ENCODE measurements around the gene SMYD3. TPM values are rescaled to one million over a fixed set of nuclear protein-coding genes. Genes with fewer than 3 reads are reported as not detected.

The SMYD3 gene
- total RNA-seq, 1 donor from 2014 or later = 23.5 TPM

DNA sequence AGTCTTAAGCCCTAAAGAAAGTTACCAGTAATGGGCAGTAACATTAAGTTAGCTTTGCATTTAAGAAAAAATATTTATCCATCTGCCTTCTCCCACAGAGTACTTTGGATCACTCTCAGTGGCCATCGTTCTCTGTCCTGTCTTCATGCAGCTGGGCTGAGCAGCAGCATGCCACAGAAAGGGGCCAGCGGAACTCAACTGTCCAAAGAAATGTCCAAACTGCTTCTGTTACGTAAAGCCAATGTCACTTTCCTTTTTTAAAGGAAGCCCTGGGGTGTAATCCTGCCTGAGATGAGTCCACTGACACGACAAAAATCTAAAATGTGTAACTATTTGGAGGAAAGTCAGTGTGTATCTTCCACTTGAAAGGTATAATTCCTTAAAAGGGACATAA, 291.6 kb downstream of the SMYD3 start:
- no peak overlapping the region for H3K9ac ChIP-seq (ENCODE audit: low read depth in 1 of 3, low read length in 3 of 3)
- H3K9me3 ChIP-seq (ENCODE audit: control insufficient read depth in 3 of 3, low read length in 3 of 3) = no peaks in the 10 kb centered on the region
- no peaks in the 10 kb centered on the region for H3K4me1 ChIP-seq (ENCODE audit: control insufficient read depth in 3 of 3, insufficient read depth in 3 of 3, low read length in 3 of 3)
- H3K27ac ChIP-seq (ENCODE audit: low read depth, low read length) = no peak overlapping the region
- H3K4me3 ChIP-seq (ENCODE audit: low read length in 3 of 3) = no peak overlapping the region
- no peaks in the 10 kb centered on the region for H3K27me3 ChIP-seq (ENCODE audit: control insufficient read depth in 3 of 3, insufficient read depth in 3 of 3, low read length in 3 of 3)
- no peaks in the 10 kb centered on the region for H3K36me3 ChIP-seq (ENCODE audit: control insufficient read depth in 3 of 3, insufficient read depth in 3 of 3, low read length in 3 of 3)

DNA sequence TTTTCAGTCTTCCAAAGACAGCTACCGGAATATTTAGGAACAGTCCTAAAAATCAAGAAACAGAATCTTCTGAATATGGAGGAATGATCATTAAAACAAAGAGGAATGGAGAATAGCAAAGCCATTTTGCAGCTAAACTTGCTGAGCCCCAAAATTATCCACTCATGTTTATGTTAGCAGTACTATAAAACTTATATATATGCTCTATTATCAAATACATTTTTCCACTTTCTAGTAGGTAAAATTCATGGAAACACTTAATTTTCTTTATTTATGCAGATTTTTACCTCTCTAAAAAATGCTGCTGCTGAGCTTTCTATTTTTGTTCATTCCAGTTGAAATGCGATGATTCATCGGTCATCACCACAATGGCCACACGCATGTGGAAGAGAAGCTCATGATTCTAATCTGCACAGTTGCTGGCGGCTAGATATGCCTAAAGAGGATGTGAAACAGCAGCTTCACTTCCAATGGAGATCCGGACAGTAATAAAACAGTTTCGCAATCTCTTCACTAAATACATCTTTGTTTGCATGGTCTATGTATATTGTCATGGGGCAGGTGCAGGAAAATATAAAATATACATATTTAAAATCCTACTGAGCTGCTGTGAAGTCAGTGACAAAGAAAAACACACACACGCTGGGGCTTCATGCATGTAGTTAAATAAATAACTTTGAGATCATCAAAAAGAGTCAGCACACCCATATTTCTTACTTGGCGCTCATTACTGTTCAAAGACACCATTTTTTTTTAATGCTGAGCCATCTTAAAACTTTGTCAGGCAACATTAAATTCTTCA, 292.2 kb downstream of the SMYD3 start:
- no peak overlapping the region for H3K27ac ChIP-seq (ENCODE audit: low read depth, low read length)
- no peaks in the 10 kb centered on the region for H3K9me3 ChIP-seq (ENCODE audit: control insufficient read depth in 3 of 3, low read length in 3 of 3)
- no peaks in the 10 kb centered on the region for H3K4me1 ChIP-seq (ENCODE audit: control insufficient read depth in 3 of 3, insufficient read depth in 3 of 3, low read length in 3 of 3)
- no peak overlapping the region for H3K9ac ChIP-seq (ENCODE audit: low read depth in 1 of 3, low read length in 3 of 3)
- no peaks in the 10 kb centered on the region for H3K27me3 ChIP-seq (ENCODE audit: control insufficient read depth in 3 of 3, insufficient read depth in 3 of 3, low read length in 3 of 3)
- H3K36me3 ChIP-seq (ENCODE audit: control insufficient read depth in 3 of 3, insufficient read depth in 3 of 3, low read length in 3 of 3) = no peaks in the 10 kb centered on the region
- no peak overlapping the region for H3K4me3 ChIP-seq (ENCODE audit: low read length in 3 of 3)

- H3K27ac ChIP-seq (ENCODE audit: low read depth, low read length) = no peak overlapping the region
- no peak overlapping the region for H3K9ac ChIP-seq (ENCODE audit: low read depth in 1 of 3, low read length in 3 of 3)
- H3K27me3 ChIP-seq (ENCODE audit: control insufficient read depth in 3 of 3, insufficient read depth in 3 of 3, low read length in 3 of 3) = no peaks in the 10 kb centered on the region
- H3K4me1 ChIP-seq (ENCODE audit: control insufficient read depth in 3 of 3, insufficient read depth in 3 of 3, low read length in 3 of 3) = no peaks in the 10 kb centered on the region
- no peak overlapping the region for H3K4me3 ChIP-seq (ENCODE audit: low read length in 3 of 3)
- no peaks in the 10 kb centered on the region for H3K36me3 ChIP-seq (ENCODE audit: control insufficient read depth in 3 of 3, insufficient read depth in 3 of 3, low read length in 3 of 3)
- H3K9me3 ChIP-seq (ENCODE audit: control insufficient read depth in 3 of 3, low read length in 3 of 3) = no peaks in the 10 kb centered on the region
Observed at GRCh38 chr1:246213947-246214346, 293.1 kb downstream of the SMYD3 start.

DNA sequence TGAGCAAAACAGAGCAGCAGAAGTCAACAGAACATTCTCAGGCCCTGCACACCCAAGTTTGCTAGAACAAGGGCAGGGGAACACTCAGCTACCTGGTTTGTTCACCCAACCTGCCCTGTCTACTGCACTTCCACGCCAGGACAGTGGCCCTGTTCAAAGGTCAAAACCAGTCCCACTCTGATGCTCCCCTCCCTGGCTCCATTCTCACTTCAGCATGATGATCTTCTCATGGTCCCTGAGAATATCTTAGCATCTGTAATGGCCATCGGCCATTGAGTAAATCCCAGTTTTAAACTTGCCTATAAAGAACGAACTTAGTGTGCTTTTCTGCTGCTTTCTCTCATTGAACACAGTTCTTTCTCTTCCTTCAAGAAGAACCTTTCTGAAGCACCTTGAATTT, 293.6 kb downstream of the SMYD3 start:
- Histone ChIP-seq H3K27ac (ENCODE audit: low read depth, low read length) (no peak overlapping the region), H3K9me3 (ENCODE audit: control insufficient read depth in 3 of 3, low read length in 3 of 3) (no peaks in the 10 kb centered on the region), H3K27me3 (ENCODE audit: control insufficient read depth in 3 of 3, insufficient read depth in 3 of 3, low read length in 3 of 3) (no peaks in the 10 kb centered on the region), H3K36me3 (ENCODE audit: control insufficient read depth in 3 of 3, insufficient read depth in 3 of 3, low read length in 3 of 3) (no peaks in the 10 kb centered on the region), H3K9ac (ENCODE audit: low read depth in 1 of 3, low read length in 3 of 3) (no peak overlapping the region), H3K4me1 (ENCODE audit: control insufficient read depth in 3 of 3, insufficient read depth in 3 of 3, low read length in 3 of 3) (no peaks in the 10 kb centered on the region), H3K4me3 (ENCODE audit: low read length in 3 of 3) (no peak overlapping the region)

- no peaks in the 10 kb centered on the region for H3K4me1 ChIP-seq (ENCODE audit: control insufficient read depth in 3 of 3, insufficient read depth in 3 of 3, low read length in 3 of 3)
Observed at GRCh38 chr1:246213036-246213435, 294.0 kb downstream of the SMYD3 start.

DNA sequence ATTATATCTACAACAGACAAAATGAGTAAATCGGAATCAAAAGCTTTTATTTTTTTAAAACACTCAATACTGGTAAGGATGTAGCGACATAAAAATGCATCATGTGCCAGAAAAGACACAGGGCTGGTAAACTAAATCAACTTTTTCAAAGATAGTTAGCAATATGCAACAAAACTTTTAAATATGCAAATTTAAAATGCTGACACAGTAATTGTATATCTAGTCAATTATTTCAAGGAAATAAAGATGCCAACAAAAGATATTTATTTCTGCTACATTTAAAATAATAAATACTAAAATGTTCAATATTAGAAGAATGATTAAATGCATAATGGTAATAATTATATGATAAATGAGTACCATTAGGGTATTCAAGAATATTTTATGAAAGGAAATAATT, 295.1 kb downstream of the SMYD3 start:
- Histone ChIP-seq H3K4me1 (ENCODE audit: control insufficient read depth in 3 of 3, insufficient read depth in 3 of 3, low read length in 3 of 3) (no peaks in the 10 kb centered on the region), H3K9ac (ENCODE audit: low read depth in 1 of 3, low read length in 3 of 3) (no peak overlapping the region), H3K27ac (ENCODE audit: low read depth, low read length) (no peak overlapping the region), H3K4me3 (ENCODE audit: low read length in 3 of 3) (no peak overlapping the region), H3K9me3 (ENCODE audit: control insufficient read depth in 3 of 3, low read length in 3 of 3) (no peaks in the 10 kb centered on the region), H3K27me3 (ENCODE audit: control insufficient read depth in 3 of 3, insufficient read depth in 3 of 3, low read length in 3 of 3) (no peaks in the 10 kb centered on the region), H3K36me3 (ENCODE audit: control insufficient read depth in 3 of 3, insufficient read depth in 3 of 3, low read length in 3 of 3) (no peaks in the 10 kb centered on the region)

More at GRCh38 chr1:246213036-246213435, 294.0 kb downstream of the SMYD3 start:
- Histone ChIP-seq H3K4me3 (ENCODE audit: low read length in 3 of 3) (no peak overlapping the region), H3K36me3 (ENCODE audit: control insufficient read depth in 3 of 3, insufficient read depth in 3 of 3, low read length in 3 of 3) (no peaks in the 10 kb centered on the region), H3K27me3 (ENCODE audit: control insufficient read depth in 3 of 3, insufficient read depth in 3 of 3, low read length in 3 of 3) (no peaks in the 10 kb centered on the region), H3K9ac (ENCODE audit: low read depth in 1 of 3, low read length in 3 of 3) (no peak overlapping the region), H3K27ac (ENCODE audit: low read depth, low read length) (no peak overlapping the region), H3K9me3 (ENCODE audit: control insufficient read depth in 3 of 3, low read length in 3 of 3) (no peaks in the 10 kb centered on the region)

DNA sequence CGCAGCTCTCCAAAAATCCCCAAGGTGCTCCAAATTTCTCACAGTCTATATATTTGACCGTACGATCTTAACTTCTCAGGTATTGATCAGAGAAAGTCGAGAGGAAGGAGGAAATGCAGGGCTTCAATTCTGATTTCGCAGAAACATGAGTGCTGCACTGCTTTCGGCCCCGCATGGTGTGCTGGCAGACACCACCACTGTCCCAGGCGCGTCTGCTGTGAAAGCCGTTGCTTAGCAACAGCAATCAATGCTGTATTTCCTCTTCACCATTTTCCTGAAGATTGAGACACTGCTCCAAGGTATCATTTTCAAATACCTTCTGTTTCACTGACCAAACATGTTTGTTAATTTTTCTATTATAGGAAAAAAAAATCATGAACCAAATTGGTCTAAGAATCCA, 296.3 kb downstream of the SMYD3 start:
- no peaks in the 10 kb centered on the region for H3K36me3 ChIP-seq (ENCODE audit: control insufficient read depth in 3 of 3, insufficient read depth in 3 of 3, low read length in 3 of 3)
- H3K4me3 ChIP-seq (ENCODE audit: low read length in 3 of 3) = no peak overlapping the region
- no peaks in the 10 kb centered on the region for H3K27me3 ChIP-seq (ENCODE audit: control insufficient read depth in 3 of 3, insufficient read depth in 3 of 3, low read length in 3 of 3)
- H3K4me1 ChIP-seq (ENCODE audit: control insufficient read depth in 3 of 3, insufficient read depth in 3 of 3, low read length in 3 of 3) = no peaks in the 10 kb centered on the region
- H3K9me3 ChIP-seq (ENCODE audit: control insufficient read depth in 3 of 3, low read length in 3 of 3) = no peaks in the 10 kb centered on the region
- no peak overlapping the region for H3K9ac ChIP-seq (ENCODE audit: low read depth in 1 of 3, low read length in 3 of 3)
- no peak overlapping the region for H3K27ac ChIP-seq (ENCODE audit: low read depth, low read length)

GRCh38 chr1:246208105-246208504, 299.0 kb downstream of the SMYD3 start:
- H3K4me1 ChIP-seq (ENCODE audit: control insufficient read depth in 3 of 3, insufficient read depth in 3 of 3, low read length in 3 of 3) = no peaks in the 10 kb centered on the region
- H3K27me3 ChIP-seq (ENCODE audit: control insufficient read depth in 3 of 3, insufficient read depth in 3 of 3, low read length in 3 of 3) = no peaks in the 10 kb centered on the region
- H3K9me3 ChIP-seq (ENCODE audit: control insufficient read depth in 3 of 3, low read length in 3 of 3) = no peaks in the 10 kb centered on the region
- H3K4me3 ChIP-seq (ENCODE audit: low read length in 3 of 3) = no peak overlapping the region
- H3K9ac ChIP-seq (ENCODE audit: low read depth in 1 of 3, low read length in 3 of 3) = no peak overlapping the region
- H3K36me3 ChIP-seq (ENCODE audit: control insufficient read depth in 3 of 3, insufficient read depth in 3 of 3, low read length in 3 of 3) = no peaks in the 10 kb centered on the region
- H3K27ac ChIP-seq (ENCODE audit: low read depth, low read length) = no peak overlapping the region

- Histone ChIP-seq H3K36me3 (ENCODE audit: control insufficient read depth in 3 of 3, insufficient read depth in 3 of 3, low read length in 3 of 3) (no peaks in the 10 kb centered on the region), H3K4me1 (ENCODE audit: control insufficient read depth in 3 of 3, insufficient read depth in 3 of 3, low read length in 3 of 3) (no peaks in the 10 kb centered on the region), H3K9ac (ENCODE audit: low read depth in 1 of 3, low read length in 3 of 3) (no peak overlapping the region), H3K27me3 (ENCODE audit: control insufficient read depth in 3 of 3, insufficient read depth in 3 of 3, low read length in 3 of 3) (no peaks in the 10 kb centered on the region), H3K27ac (ENCODE audit: low read depth, low read length) (no peak overlapping the region), H3K4me3 (ENCODE audit: low read length in 3 of 3) (no peak overlapping the region), H3K9me3 (ENCODE audit: control insufficient read depth in 3 of 3, low read length in 3 of 3) (no peaks in the 10 kb centered on the region)
Observed at GRCh38 chr1:246203180-246203579, 303.9 kb downstream of the SMYD3 start.

DNA sequence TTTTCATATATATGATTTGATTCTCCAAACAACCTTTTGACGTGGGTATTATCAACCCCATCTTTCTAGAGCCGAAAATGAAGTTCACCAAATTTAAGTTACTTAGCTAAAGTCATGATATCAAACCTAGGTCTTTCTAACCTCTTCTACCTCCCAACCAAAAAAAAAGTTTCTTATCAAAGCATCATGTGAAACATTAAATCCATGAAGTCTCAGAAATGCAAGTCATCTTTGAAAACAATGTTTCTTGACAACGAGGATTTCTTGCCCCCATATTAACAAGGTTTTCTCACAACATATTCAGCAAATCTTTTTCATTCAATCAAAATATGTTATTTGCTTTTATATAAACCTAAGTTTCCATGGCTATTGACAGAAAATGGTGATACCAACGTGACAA, 306.3 kb downstream of the SMYD3 start:
- Histone ChIP-seq H3K4me1 (ENCODE audit: control insufficient read depth in 3 of 3, insufficient read depth in 3 of 3, low read length in 3 of 3) (no peaks in the 10 kb centered on the region), H3K27me3 (ENCODE audit: control insufficient read depth in 3 of 3, insufficient read depth in 3 of 3, low read length in 3 of 3) (no peaks in the 10 kb centered on the region), H3K27ac (ENCODE audit: low read depth, low read length) (no peak overlapping the region), H3K9me3 (ENCODE audit: control insufficient read depth in 3 of 3, low read length in 3 of 3) (no peaks in the 10 kb centered on the region), H3K9ac (ENCODE audit: low read depth in 1 of 3, low read length in 3 of 3) (no peak overlapping the region), H3K36me3 (ENCODE audit: control insufficient read depth in 3 of 3, insufficient read depth in 3 of 3, low read length in 3 of 3) (no peaks in the 10 kb centered on the region), H3K4me3 (ENCODE audit: low read length in 3 of 3) (no peak overlapping the region)

Measured in skeletal muscle tissue (tissue), 4 donors.